C4-2B (cell line): ENCODE results near the gene FAM240B.

ENCODE experiments used
- CTCF ChIP-seq: fragments of 450-650 bp; conservative IDR thresholded peaks from 2 replicates; pipeline ENCODE4 v1.5.1; 2017; ENCODE audit warnings: mild to moderate bottlenecking
- ZFX ChIP-seq: fragments of 450-650 bp; IDR thresholded peaks from 2 replicates; pipeline ENCODE4 v1.6.1; 2017

DNA sequence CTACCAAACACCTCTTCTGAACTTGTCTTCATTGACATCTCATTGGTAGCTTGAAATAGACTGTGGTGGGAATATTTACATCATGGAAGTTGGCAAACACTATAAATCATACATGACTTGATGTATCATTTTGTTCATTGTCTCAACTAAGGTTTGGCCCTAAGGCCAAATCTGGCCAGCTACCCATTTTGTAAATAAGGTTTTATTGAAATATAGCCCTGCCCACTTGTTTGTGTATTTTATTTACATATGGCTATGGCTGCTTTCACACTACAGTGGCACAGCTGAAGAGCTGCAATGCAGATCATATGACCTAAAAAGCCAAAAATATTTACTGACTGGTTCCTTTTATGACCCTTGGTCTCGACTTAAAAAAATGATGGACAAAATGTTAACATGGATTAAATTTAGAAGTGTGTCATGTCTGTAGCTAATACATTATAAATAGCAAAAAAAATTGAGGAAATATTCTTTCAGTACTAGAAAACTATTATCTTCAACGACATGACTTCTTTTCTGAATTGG is 22.1 kb downstream of the FAM240B start:
- TF ChIP-seq CTCF, result no peak
- TF ChIP-seq ZFX, result no peak
